H1 (cell line): ENCODE measurements around the gene ARHGAP25.

Experiments used
- CEBPB ChIP-seq: IDR thresholded peaks from 2 replicates; pipeline ENCODE4 v1.6.1; 2012; ENCODE audit warnings: low read depth, low read length
- CHD7 ChIP-seq: fragments of 300-600 bp; sonication (generic); IDR thresholded peaks from 2 replicates; pipeline ENCODE4 v1.7.1; 2012; ENCODE audit warnings: low read length, moderate library complexity, mild to moderate bottlenecking, inconsistent platforms; ENCODE audit not compliant: insufficient replicate concordance
- CTCF ChIP-seq, 3 experiments: IDR thresholded peaks; 1 replicate in 2 of 3; 2 replicates in 1 of 3; pipeline versions ENCODE4 v1.5.1 to v1.6.1; 2011; ENCODE audit warnings: low read length in 3 of 3, mild to moderate bottlenecking in 3 of 3, inconsistent platforms in 2 of 3, low read depth in 1 of 3, moderate library complexity in 1 of 3; ENCODE audit not compliant: insufficient read depth in 1 of 3; ENCODE audit errors: control extremely low read depth in 1 of 3
- EGR1 ChIP-seq: IDR thresholded peaks from 2 replicates; pipeline ENCODE4 v1.6.1; 2011; ENCODE audit warnings: low read depth, low read length, borderline replicate concordance
- EP300 ChIP-seq, 2 experiments: IDR thresholded peaks; 1 replicate in 1 of 2; 2 replicates in 1 of 2; pipeline ENCODE4 v1.6.1; 2011 to 2012; ENCODE audit warnings: low read depth in 2 of 2, low read length in 2 of 2, mild to moderate bottlenecking in 2 of 2, borderline replicate concordance in 1 of 2, inconsistent platforms in 1 of 2, moderate library complexity in 1 of 2
- JUN ChIP-seq: IDR thresholded peaks from 2 replicates; pipeline ENCODE4 v1.6.1; 2011; ENCODE audit warnings: low read depth, mild to moderate bottlenecking, improper control_type of control experiment, low read length
- JUND ChIP-seq: IDR thresholded peaks from 2 replicates; pipeline ENCODE4 v1.6.1; 2011; ENCODE audit warnings: mild to moderate bottlenecking, improper control_type of control experiment, low read length
- MAFK ChIP-seq: IDR thresholded peaks from 2 replicates; pipeline ENCODE4 v1.6.1; 2012; ENCODE audit warnings: low read depth, mild to moderate bottlenecking, improper control_type of control experiment, low read length
- POLR2AphosphoS5 ChIP-seq: IDR thresholded peaks from 2 replicates; pipeline ENCODE4 v1.6.1; 2011; ENCODE audit warnings: low read depth, low read length
- SRF ChIP-seq: IDR thresholded peaks from 2 replicates; pipeline ENCODE4 v1.6.1; 2011; ENCODE audit warnings: mild to moderate bottlenecking, low read depth, low read length, moderate library complexity
- TAF1 ChIP-seq: IDR thresholded peaks from 2 replicates; pipeline ENCODE4 v1.6.1; 2011; ENCODE audit warnings: mild to moderate bottlenecking, low read depth, low read length
- TCF12 ChIP-seq: IDR thresholded peaks from 2 replicates; pipeline ENCODE4 v1.6.1; 2011; ENCODE audit warnings: low read depth, mild to moderate bottlenecking, low read length
- TEAD4 ChIP-seq: IDR thresholded peaks from 2 replicates; pipeline ENCODE4 v1.6.1; 2012; ENCODE audit warnings: low read depth, low read length, inconsistent platforms, mixed read lengths

GRCh38 chr2:68832233-68832869 is 97.7 kb downstream of the ARHGAP25 start:
- no peak for TF ChIP-seq POLR2AphosphoS5
- TF ChIP-seq TEAD4 = no peak
- no peak for TF ChIP-seq JUND
- TF ChIP-seq MAFK = no peak
- no peak for TF ChIP-seq TAF1
- TF ChIP-seq CTCF (IDR thresholded peaks at IDR 0.05; ENCODE audit: control extremely low read depth in 1 of 3, insufficient read depth in 1 of 3, low read depth in 1 of 3, low read length in 3 of 3) = no peak
- TF ChIP-seq SRF = no peak
- TF ChIP-seq EP300 (IDR thresholded peaks at IDR 0.05; ENCODE audit: borderline replicate concordance in 1 of 2, low read depth in 2 of 2, low read length in 2 of 2) = no peak
- no peak for TF ChIP-seq TCF12
- no peak for TF ChIP-seq CEBPB
- TF ChIP-seq EGR1 = no peak
- no peak for TF ChIP-seq JUN
- no peak for TF ChIP-seq CHD7
